Neutrophil (primary cell): ENCODE results near the gene STXBP4.

Experiments used
- H3K27ac ChIP-seq: fragments of 200-600 bp; sonication (generic); 2 replicates; pipeline ENCODE4 v1.5.1; 2016; ENCODE audit warnings: mild to moderate bottlenecking, moderate library complexity
- H3K27me3 ChIP-seq: fragments of 200-600 bp; sonication (generic); 2 replicates; pipeline ENCODE4 v1.6.0; 2016; ENCODE audit warnings: mild to moderate bottlenecking
- H3K36me3 ChIP-seq: fragments of 200-600 bp; sonication (generic); 2 replicates; pipeline ENCODE4 v1.5.1; 2017
- H3K4me1 ChIP-seq, 2 experiments: fragments of 200-600 bp in 1 of 2; sonication (generic) in 1 of 2; 1 replicate in 1 of 2; 2 replicates in 1 of 2; pipeline versions ENCODE4 v1.5.1 to v1.6.1; 2013 to 2016; ENCODE audit warnings: low read depth in 1 of 2, low read length in 1 of 2, mild to moderate bottlenecking in 1 of 2, moderate library complexity in 1 of 2; ENCODE audit not compliant: control insufficient read depth in 1 of 2, insufficient read depth in 1 of 2
- H3K4me3 ChIP-seq, 2 experiments: fragments of 200-600 bp in 1 of 2; sonication (generic) in 1 of 2; 1 replicate in 1 of 2; 2 replicates in 1 of 2; pipeline ENCODE4 v1.5.1; 2013 to 2016; ENCODE audit warnings: low read depth in 1 of 2, low read length in 1 of 2, mild to moderate bottlenecking in 1 of 2, moderate library complexity in 1 of 2
- H3K9me3 ChIP-seq: fragments of 200-600 bp; sonication (generic); 2 replicates; pipeline ENCODE4 v1.5.1; 2016
- CTCF ChIP-seq: fragments of 200-600 bp; sonication (generic); IDR thresholded peaks from 2 replicates; pipeline ENCODE4 v1.5.1; 2016; ENCODE audit warnings: antibody characterized with exemption

The STXBP4 gene

DNA sequence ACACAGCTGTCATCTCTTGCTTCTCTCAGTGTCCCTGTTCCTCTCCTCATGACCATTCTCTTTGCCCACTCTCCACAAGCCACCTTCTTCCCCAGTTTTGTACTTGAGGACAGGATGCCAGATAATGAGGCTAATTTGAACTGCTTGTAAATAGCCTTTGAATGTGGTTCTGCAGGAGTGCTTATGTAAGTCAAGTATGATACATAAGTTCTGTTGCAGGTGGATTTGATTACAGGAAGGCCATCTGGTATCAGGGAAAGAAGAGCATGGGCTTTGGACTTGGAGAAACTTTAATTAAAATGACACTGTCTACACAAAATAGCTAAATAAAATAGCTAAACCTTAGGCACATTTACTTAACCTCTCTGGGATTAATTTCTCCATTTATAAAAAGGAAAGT, 176.0 kb downstream of the STXBP4 start:
- H3K36me3 ChIP-seq, result no peaks in the 10 kb centered on the region
- no peak for TF ChIP-seq CTCF
- H3K27me3 ChIP-seq, result no peaks in the 10 kb centered on the region

GRCh38 chr17:55149485-55149884, 180.9 kb downstream of the STXBP4 start:
- H3K4me3 ChIP-seq, result no peak overlapping the region

More for the DNA sequence above, 176.0 kb downstream of the STXBP4 start:
- no peak overlapping the region for H3K4me3 ChIP-seq
- H3K27ac ChIP-seq, result no peak overlapping the region
- no peaks in the 10 kb centered on the region for H3K4me1 ChIP-seq
- no peaks in the 10 kb centered on the region for H3K9me3 ChIP-seq

DNA sequence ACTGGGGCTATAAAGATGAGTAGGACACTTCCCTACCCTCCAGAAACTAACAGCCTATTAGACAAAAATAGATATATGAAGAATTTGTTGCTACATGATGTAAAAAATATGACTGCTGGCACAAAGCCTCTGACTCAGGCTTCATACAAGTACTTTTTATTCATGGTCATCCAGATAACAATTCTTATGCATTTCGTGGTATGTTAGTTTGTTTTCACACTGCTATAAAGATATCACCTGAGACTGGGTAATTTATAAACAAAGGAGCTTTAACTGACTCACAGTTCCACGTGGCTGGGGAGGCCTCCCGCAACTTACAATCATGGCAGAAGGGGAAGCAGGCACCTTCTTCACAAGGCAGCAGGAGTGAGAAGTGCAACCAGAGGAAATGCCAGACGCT, 183.7 kb downstream of the STXBP4 start:
- TF ChIP-seq CTCF, result no peak
- Histone ChIP-seq H3K4me3 (no peak overlapping the region), H3K9me3 (no peaks in the 10 kb centered on the region), H3K27ac (no peak overlapping the region), H3K4me1 (no peaks in the 10 kb centered on the region), H3K36me3 (no peaks in the 10 kb centered on the region), H3K27me3 (no peaks in the 10 kb centered on the region)

More at GRCh38 chr17:55149485-55149884, 180.9 kb downstream of the STXBP4 start:
- Histone ChIP-seq H3K27ac (no peak overlapping the region), H3K4me1 (no peaks in the 10 kb centered on the region), H3K9me3 (no peaks in the 10 kb centered on the region), H3K27me3 (no peaks in the 10 kb centered on the region), H3K36me3 (no peaks in the 10 kb centered on the region)
- TF ChIP-seq CTCF, result no peak

GRCh38 chr17:55154101-55154500, 185.5 kb downstream of the STXBP4 start:
- H3K9me3 ChIP-seq, result no peaks in the 10 kb centered on the region
- no peaks in the 10 kb centered on the region for H3K4me1 ChIP-seq
- TF ChIP-seq CTCF, result no peak
- H3K36me3 ChIP-seq, result no peaks in the 10 kb centered on the region
- no peak overlapping the region for H3K4me3 ChIP-seq
- no peaks in the 10 kb centered on the region for H3K27me3 ChIP-seq
- H3K27ac ChIP-seq, result no peak overlapping the region

DNA sequence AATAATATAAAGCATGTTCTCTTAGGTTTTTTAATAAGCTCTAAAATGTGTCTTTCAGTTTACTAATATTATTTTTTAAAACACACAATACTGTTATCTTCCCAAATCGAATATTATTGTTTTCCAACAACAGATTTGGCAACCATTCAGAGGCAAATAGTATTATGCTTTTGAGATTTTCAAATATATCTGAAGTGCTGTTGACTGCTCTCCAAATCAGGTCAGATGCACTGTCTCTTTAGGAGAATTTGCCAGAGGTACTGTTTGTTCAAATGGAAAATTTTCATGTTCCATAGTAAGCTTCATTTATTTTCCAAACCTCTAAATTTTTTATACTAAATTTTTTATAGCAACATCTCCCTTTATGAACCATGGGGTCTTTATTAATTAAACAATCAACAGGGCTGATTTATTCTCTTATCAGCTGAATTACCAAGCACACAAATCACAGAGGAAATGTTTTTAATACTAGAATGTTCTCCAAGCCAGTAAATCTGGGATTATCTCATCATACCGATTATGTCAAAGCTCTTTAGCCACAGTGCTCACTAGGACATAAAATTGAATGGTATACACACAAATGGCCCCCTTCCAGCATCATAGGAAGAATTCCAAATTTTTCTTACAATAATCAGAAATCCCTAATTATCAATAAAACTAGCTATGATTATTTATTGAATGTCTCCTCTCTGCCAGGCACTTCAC, 187.4 kb downstream of the STXBP4 start:
- TF ChIP-seq CTCF, result no peak
- Histone ChIP-seq H3K4me3 (no peak overlapping the region), H3K9me3 (no peaks in the 10 kb centered on the region), H3K27me3 (no peaks in the 10 kb centered on the region), H3K4me1 (no peaks in the 10 kb centered on the region), H3K27ac (no peak overlapping the region), H3K36me3 (no peaks in the 10 kb centered on the region)
